Measurements from ENCODE around the gene GRIFIN. TPM values are rescaled to one million over a fixed set of nuclear protein-coding genes. Genes with fewer than 3 reads are reported as not detected.

GRIFIN gene
- total and polyA plus RNA-seq, 9 of the 15 experiments (the other 6 are each of a cell fraction or from before 2014, with no cell fraction given): not detected

DNA sequence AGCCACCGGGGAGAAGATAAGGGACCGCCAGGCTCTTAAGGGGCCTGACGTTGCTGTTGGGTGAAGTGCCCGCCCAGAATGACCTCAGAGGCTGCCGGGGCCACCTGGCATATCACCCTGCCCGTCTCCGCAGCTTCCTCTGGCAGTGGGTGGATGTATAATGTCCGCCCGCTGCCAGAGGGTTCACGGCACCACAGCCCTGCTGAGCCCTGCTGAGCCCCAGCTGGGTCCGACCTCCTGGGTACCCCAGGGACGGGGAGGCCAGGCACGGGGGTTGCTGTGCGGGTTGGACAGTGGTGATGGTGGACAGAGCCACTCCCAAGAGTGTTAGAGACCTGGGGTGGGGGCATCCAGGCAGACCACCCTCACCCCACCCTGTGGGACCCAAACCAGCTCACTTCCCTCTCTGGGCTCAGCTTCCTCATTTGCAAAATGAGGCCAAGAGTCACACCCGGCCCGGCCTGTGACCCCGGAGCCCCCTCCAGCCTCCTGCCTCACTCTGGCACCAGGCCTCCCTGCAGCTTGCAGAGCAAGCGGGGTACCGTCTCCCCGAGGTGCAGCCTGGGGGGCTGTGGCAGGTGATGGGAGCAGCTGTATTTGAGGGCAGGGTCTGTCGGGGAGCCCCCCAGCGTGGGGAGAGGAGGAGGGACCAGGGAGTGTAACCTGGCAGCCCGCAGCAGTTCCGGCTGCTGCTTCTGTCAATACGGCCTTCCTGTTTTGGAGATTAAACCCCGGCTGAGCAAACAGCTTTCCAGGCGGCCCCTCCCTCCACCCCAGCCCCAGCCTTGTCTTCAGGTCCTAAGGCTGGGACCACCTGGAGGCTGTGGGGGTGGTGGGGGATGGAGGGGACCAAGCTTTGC lies 34.9 kb upstream of the GRIFIN start (continued):
- peak; percentile 15; the same call in 1 of the 2 replicates for TF ChIP-seq PHF8 (IDR thresholded peaks at IDR 0.05; ENCODE audit: borderline replicate concordance, low read length)
- TF ChIP-seq LEF1 (IDR thresholded peaks at IDR 0.05): peak; percentile 17; the same call in 1 of the 2 replicates
- no peak for TF ChIP-seq NFE2 (IDR thresholded peaks at IDR 0.05; ENCODE audit: low read depth)
- TF ChIP-seq CBFA2T3 (IDR thresholded peaks at IDR 0.05): 0 out of 2 replicates have a peak, but pooled peaks have one; percentile 24
- TF ChIP-seq COPS2 (conservative IDR thresholded peaks at IDR 0.05): no peak

GRCh38 chr7:2510130-2510776 lies 34.1 kb upstream of the GRIFIN start:
- Histone ChIP-seq H3K36me3 (ENCODE audit: control insufficient read depth, insufficient read depth, low read length) (no peaks in the 10 kb centered on the region), H3K4me3 (no peak overlapping the region), H3K27me3 (ENCODE audit: control insufficient read depth in 2 of 2, insufficient read depth in 2 of 2, low read length in 2 of 2) (peaks cover 0 to 40% of the 10 kb centered on the region in 2 experiments; a peak in 2 of 5 replicates), H3K9me3 (replicated peaks; ENCODE audit: control insufficient read depth, insufficient read depth, low read depth, low read length) (no peaks in the 10 kb centered on the region), H4K20me1 (replicated peaks; ENCODE audit: control insufficient read depth, insufficient read depth, low read length) (no peaks in the 10 kb centered on the region; the same call in 1 of the 2 replicates), H3K27ac (ENCODE audit: extremely low read depth, low read depth, low read length) (no peak overlapping the region), H3K4me1 (replicated peaks in 1 of 2; ENCODE audit: control insufficient read depth in 2 of 2, insufficient read depth in 2 of 2, low read length in 2 of 2) (peaks cover 4 to 65% of the 10 kb centered on the region in 2 experiments; a peak in 4 of 5 replicates), H2AFZ (ENCODE audit: low read depth, low read length) (no peak overlapping the region), H3K4me2 (ENCODE audit: insufficient read depth, low read length) (no peak overlapping the region), H3K9ac (ENCODE audit: insufficient read depth in 1 of 2, low read depth in 2 of 2, low read length in 2 of 2) (no peak overlapping the region), H3K79me2 (ENCODE audit: control insufficient read depth, insufficient read depth, low read length) (no peaks in the 10 kb centered on the region), H3K9me1 (ENCODE audit: control insufficient read depth, insufficient read depth, low read length) (no peaks in the 10 kb centered on the region)
- in situ Hi-C loops (cut with MboI): no loop called here
- 0 out of 2 replicates have a peak, but pooled peaks have one; percentile 22 for TF ChIP-seq BCOR (IDR thresholded peaks at IDR 0.05)
- TF ChIP-seq LEF1 (IDR thresholded peaks at IDR 0.05): no peak
- POLR2A ChIA-PET: interaction anchor here (0.7 to 1.9 kb wide), 3 partner anchors 17 to 1804 kb away, joined by 3 to 4 read pairs (median 3); no protein-coding TSS in a partner anchor
- intact Hi-C loops (cut with micrococcal nuclease): no loop called here
- DNase-seq (ENCODE audit: extremely low read depth in 1 of 4, low spot score in 3 of 4): no peak
- FAIRE-seq: no peak
- WGBS (ENCODE audit: insufficient coverage, low coverage, missing lambda C conversion rate): 21% methylated on average over 13 of the region's 13 CpGs
- BruUV-seq (replicated peaks): no TSS peak
- CTCF ChIA-PET (ENCODE audit: low intra/inter-chr PET ratio): no interaction called here
- ATAC-seq: no peak
